Cerebellar cortex (tissue), 1 donor: ENCODE results near the gene CRIP2.
A peak's percentile ranks its signal among the peaks of the same experiment; 100 is the strongest.

Source experiments
- DNase-seq: peaks from one replicate; pipeline ENCODE4 v3.0.0-alpha.2; 2015; ENCODE audit warnings: low spot score

Gene CRIP2

GRCh38 chr14:105444859-105445258, 29.8 kb upstream of the CRIP2 start:
- no peak for DNase-seq

GRCh38 chr14:105445290-105445689, 29.3 kb upstream of the CRIP2 start:
- DNase-seq = no peak

- no peak for DNase-seq
Measured at GRCh38 chr14:105445901-105446845, 28.4 kb upstream of the CRIP2 start.

- DNase-seq = no peak
Measured at GRCh38 chr14:105446971-105447370, 27.6 kb upstream of the CRIP2 start.

GRCh38 chr14:105447651-105448640, 26.7 kb upstream of the CRIP2 start:
- DNase-seq = no peak

GRCh38 chr14:105448706-105449111, 25.9 kb upstream of the CRIP2 start:
- peak; percentile 63 for DNase-seq

GRCh38 chr14:105449276-105450122, 25.1 kb upstream of the CRIP2 start:
- DNase-seq = no peak

- no peak for DNase-seq
Measured at GRCh38 chr14:105450123-105450505, 24.5 kb upstream of the CRIP2 start.

GRCh38 chr14:105450864-105451720, 23.5 kb upstream of the CRIP2 start:
- DNase-seq = no peak

- no peak for DNase-seq
Measured at GRCh38 chr14:105452963-105453362, 21.7 kb upstream of the CRIP2 start.

- no peak for DNase-seq
Measured at GRCh38 chr14:105453847-105454246, 20.8 kb upstream of the CRIP2 start.

- DNase-seq = no peak
Measured at GRCh38 chr14:105455086-105455640, 19.5 kb upstream of the CRIP2 start.

GRCh38 chr14:105455766-105456660, 18.6 kb upstream of the CRIP2 start:
- DNase-seq = no peak

- DNase-seq = no peak
Measured at GRCh38 chr14:105456736-105457617, 17.6 kb upstream of the CRIP2 start.

GRCh38 chr14:105458010-105458409, 16.6 kb upstream of the CRIP2 start:
- DNase-seq = no peak

- DNase-seq = no peak
Measured at GRCh38 chr14:105458571-105458970, 16.1 kb upstream of the CRIP2 start.

- no peak for DNase-seq
Measured at GRCh38 chr14:105460116-105460515, 14.5 kb upstream of the CRIP2 start.

- no peak for DNase-seq
Measured at GRCh38 chr14:105460616-105461015, 14.0 kb upstream of the CRIP2 start.
